IPS-11a (cell line): ENCODE data around the gene LDLR.
"Not testable (repeated sequence)": the region's sequence is repeated elsewhere in the genome, so short reads cannot be mapped to it uniquely, and the experiment has no call there.

Source experiments
- H3K4me3 ChIP-seq: one replicate; pipeline ENCODE4 v1.5.1; 2013; ENCODE audit warnings: low read depth, low read length, control low read depth

The LDLR gene

DNA sequence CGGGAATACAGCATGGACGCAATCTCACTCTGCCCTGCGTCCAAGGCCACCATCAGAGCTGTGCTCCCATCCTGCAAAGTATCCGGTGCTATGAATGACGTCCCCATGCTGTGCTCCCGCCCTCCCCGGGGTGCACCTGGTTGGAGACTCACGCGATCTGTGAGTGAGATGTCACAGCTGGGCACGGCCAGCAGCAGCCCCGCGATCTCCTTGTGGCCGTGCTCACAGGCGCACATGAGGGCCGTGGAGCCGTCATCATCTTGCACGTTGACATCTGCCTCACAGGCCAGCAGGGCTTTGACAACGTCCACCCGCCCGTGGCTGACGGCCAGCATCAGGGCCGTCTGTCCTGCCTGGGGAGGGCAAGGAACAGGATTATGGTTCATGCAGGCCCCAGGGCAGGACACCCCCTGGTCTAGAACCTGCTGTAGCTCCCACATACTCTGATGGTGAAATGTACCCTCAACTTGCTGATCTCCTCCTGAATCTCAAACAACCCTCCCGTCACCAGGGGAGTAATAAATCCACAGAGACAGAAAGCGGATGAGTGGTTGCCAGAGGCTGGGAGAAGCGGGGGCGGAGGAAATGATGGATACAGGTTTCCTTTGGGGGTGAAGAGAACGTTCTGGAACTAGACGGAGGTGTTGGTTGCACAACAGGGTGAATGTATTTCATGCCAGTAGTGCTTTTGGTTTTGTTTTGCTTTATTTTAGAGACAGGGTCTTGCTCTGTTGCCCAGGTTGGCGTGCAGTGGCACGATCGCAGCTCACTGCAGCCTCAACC lies 80.8 kb downstream of the LDLR start:
- H3K4me3 ChIP-seq: no peak overlapping the region

DNA sequence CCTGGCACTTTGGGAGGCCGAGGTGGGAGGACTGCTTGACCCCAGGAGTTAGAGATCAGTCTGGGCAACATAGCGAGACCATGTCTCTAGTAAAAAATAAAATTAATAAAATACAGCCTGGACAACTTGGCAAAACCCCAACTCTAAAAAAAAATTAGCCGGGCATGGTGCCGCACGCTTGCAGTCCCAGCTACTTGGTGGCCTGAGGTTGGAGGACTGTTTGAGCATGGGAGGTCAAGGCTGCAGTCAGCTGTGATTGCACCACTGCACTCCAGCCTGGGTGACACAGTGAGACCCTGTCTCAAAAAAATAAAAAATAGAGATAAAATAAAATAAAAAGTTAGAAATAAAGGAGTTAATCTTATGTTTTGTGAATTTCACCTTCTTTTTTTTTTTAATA lies 81.9 kb downstream of the LDLR start:
- no peak overlapping the region for H3K4me3 ChIP-seq

DNA sequence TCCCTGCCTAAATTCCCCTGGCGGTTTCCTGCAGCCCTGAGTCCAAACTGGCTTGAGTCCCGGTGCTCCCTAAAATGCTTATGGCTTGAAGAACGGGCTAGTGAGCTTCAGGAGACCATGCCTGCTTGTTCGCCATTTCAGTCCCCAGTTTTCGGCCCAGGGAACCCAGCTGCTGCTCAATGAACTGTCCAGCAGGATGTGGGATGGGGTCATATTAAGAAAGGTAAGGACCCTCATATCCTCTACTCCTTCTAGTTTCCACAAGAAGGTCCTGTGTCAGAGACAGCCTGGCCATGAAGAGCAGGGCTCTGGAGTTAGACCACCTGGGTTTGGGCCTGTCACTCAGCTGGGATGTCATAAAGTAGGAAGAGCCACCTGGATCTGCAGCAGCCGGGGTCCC lies 83.3 kb downstream of the LDLR start:
- no peak overlapping the region for H3K4me3 ChIP-seq

- H3K4me3 ChIP-seq: no peak overlapping the region
Measured at GRCh38 chr19:11173516-11174155, 84.4 kb downstream of the LDLR start.

DNA sequence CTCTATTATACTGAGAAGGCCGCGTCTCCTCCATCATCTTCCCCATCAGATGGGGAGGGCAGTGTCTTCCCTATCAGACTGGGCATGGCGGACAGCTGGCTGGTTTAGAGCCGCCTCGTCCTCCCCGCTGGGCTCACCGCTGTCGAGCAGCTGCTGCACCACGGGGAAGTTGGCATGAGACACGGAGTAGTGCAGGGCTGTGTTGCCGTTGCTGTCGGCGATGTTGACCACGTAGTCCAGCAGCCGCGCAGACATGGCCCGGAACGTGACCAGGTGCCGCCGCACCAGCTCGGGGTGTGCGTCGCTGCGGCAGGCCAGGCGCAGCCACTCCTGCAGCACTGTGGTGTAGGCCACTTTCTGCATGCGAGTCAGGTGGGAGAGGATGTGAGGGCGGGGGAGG lies 85.1 kb downstream of the LDLR start:
- no peak overlapping the region for H3K4me3 ChIP-seq

DNA sequence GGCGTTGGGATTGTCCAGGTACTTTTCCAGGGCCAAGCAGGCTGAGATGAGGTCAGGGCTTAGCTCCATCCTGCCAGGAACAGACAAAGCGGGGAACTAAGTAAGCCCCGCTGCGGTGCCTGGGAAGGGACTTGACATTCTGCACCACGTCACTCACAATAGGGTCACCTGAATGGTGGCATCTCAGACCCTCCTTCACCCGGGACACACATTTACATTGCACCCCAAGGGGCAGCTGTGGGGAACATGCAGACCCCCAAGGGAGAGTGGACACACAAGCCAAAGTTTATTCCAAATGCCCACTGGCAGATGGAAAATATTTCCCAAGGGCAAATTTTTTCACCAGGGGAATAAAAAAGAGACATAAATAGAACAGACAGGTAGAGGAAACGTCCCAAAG lies 86.7 kb downstream of the LDLR start:
- H3K4me3 ChIP-seq: no peak overlapping the region

DNA sequence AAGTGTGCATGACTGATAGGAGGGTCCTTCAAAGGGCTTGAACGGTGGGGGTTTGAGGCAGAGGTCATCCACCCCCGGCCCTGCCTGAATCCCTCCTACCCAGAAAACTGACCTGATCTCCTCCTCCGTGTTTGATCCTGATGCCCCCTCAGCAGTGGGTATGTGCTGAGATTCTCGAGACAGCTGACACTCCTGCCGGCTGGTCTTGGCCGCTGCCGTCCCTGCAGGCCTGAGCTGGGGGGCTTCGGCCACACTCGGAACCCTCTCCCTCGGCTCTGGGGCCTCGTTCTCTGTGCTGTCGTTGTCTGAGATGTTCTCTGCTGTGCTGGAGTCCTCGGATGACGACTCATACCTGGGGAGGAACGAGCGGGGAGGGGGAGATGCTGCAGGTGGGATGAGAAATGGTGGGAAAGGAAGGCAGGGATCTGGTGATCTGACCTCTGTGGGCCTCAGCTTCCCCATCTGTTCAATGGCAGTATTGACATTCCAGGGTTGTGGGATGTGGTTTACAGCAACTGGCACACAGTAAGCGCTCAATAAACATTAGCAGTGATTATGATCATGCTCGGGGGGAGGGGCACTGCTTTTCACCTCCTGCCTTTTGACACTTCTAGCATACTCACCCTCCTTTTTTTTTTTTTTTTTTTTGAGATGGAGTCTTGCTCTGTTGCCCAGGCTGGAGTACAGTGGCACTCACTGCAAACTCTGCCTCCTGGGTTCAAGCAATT lies 87.4 kb downstream of the LDLR start:
- no peak overlapping the region for H3K4me3 ChIP-seq

GRCh38 chr19:11177592-11177991 lies 88.3 kb downstream of the LDLR start:
- H3K4me3 ChIP-seq: no peak overlapping the region

- not testable (repeated sequence) for H3K4me3 ChIP-seq
Measured at GRCh38 chr19:11179145-11179465, 89.8 kb downstream of the LDLR start.

GRCh38 chr19:11179716-11180297 lies 90.5 kb downstream of the LDLR start:
- H3K4me3 ChIP-seq: no peak overlapping the region

DNA sequence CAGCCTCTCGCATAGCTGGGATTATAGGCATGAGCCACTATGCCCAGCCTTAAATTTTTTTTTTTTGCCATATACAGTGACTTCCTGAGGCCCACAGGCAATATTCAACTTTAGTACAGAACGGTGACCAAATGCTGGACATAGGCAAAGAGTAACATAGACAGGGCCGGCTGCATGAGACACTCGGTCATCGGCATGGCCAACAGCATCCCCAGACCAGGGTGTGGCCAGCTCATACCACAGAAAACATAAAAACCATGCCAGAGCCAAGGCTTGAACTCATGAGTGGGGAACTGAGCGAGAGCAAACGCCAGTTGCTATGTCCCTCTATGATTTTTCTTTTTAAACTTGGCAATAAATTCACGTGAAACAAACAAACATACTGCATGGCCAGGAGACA lies 91.1 kb downstream of the LDLR start:
- H3K4me3 ChIP-seq: no peak overlapping the region

DNA sequence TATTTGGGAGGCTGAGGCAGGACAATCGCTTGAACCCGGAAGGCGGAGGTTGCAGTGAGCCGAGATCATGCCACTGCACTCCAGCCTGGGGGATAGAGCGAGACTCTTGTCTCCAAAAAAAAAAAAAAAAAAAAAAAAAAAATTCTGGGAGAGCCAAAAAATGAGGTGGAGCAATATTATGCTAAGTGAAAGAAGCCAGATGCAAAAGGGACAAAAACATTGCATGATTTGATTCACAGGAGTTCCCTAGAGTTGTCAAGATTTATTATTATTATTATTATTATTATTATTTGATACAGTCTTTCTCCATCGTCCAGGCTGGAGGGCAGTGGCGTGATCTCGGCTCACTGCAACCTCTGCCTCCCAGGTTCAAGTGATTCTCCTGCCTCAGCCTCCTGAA lies 91.7 kb downstream of the LDLR start:
- not testable (repeated sequence) for H3K4me3 ChIP-seq

- H3K4me3 ChIP-seq: no peak overlapping the region
Measured at GRCh38 chr19:11181488-11181887, 92.2 kb downstream of the LDLR start.
